ENCODE results near the gene ESPNL. TPM values are rescaled to one million over a fixed set of nuclear protein-coding genes. Genes with fewer than 3 reads are reported as not detected.

Gene ESPNL
- total RNA-seq, 1 experiment from 2014 or later = 0.40 TPM

DNA sequence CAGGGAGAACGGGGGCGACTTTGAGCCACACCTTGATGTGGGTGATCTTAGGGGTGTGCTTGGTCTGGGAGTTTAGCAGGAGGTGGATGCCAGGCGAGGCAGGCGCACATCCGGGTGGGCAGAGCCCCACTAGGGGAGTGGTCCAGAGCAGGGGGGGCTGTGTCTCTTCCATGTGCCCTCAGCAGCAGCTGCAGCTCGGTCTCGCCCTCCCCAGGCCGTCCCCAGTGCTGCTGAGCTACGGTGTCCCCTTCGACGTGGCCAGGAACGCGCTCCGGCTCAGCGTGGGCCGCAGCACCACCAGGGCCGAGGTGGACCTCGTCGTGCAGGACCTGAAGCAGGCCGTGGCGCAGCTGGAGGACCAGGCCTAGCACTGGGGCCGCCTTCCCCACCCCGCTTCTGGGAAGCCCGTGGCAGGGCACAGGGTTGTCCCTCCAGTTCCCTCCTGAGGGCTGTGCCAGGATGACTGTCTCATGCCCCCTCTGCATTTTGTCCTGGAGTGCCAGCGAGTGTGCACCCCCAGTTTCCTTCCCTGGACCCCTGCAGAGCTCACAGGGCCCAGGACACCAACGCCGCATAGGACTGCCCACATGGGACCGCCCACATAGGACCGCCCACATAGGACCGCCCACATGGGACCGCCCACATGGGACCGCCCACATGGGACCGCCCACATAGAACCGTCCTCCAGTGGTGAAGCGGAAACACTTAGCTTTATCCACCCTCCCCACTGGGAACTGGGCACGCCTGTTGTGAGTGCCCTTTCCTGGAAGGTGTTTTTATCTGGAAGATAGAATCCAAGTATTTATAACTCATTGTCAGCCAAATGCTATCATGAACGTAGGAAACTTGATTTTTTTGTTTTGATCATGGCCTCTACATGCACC, 1.9 kb upstream of the ESPNL start:
- peak; percentile 76 for DNase-seq (ENCODE audit: low read depth)

DNA sequence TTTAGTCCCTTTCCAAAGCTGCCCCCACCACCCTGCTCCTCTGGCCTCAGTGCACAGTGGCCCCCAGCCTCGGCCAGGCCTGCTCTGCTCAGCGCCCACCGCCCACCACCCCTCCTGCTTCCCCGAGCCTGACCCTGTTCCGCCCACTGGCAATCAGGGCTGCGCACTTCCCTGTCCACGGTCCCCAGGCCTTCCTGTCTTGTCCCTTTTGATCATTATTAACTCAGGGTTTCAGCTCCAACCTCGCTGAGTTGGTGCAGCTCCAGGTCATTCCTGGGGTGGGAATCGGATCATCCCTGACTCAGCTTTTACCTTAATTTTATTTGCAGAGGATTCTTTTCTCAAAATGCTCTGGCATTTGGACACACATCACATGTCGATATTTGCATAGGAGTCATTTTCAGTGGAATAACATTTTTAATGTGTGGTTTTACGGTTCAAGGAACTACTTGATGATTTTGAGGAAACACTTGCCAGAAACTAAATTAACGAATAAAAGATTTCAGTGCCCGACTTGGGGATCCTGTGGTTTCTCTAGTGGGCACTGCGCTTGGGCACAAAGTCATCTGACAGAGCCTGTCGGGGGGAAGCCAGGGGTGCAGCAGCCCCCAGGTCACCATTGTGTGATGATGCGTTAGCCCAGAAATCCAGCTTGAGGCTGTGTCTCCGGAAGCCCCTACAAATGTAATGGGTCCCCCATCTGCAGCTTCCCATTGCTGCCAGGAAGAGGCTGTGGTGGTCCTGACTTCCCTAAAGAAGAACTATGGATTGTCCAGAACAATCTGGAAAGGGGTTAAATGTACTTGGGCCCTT, 1.0 kb upstream of the ESPNL start:
- no peak for DNase-seq (ENCODE audit: low read depth)

DNA sequence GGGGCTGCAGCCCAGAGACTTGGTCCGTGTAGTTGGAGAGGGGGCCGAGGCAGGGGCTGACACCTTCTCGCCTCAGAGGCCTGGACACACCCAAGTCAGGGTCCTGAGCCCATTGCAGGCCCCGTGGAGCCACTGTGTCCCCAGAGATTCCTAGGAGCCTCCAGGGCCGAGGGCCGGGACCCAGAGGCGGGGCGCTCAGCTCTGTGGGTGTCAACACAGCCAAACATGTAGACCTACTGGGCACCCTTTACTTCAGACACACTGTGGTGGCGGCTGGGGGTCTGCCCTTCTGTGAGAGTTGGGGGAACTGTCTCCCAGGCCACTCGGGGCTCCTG, 459 bp upstream of the ESPNL start:
- no peak for DNase-seq (ENCODE audit: low read depth)

DNA sequence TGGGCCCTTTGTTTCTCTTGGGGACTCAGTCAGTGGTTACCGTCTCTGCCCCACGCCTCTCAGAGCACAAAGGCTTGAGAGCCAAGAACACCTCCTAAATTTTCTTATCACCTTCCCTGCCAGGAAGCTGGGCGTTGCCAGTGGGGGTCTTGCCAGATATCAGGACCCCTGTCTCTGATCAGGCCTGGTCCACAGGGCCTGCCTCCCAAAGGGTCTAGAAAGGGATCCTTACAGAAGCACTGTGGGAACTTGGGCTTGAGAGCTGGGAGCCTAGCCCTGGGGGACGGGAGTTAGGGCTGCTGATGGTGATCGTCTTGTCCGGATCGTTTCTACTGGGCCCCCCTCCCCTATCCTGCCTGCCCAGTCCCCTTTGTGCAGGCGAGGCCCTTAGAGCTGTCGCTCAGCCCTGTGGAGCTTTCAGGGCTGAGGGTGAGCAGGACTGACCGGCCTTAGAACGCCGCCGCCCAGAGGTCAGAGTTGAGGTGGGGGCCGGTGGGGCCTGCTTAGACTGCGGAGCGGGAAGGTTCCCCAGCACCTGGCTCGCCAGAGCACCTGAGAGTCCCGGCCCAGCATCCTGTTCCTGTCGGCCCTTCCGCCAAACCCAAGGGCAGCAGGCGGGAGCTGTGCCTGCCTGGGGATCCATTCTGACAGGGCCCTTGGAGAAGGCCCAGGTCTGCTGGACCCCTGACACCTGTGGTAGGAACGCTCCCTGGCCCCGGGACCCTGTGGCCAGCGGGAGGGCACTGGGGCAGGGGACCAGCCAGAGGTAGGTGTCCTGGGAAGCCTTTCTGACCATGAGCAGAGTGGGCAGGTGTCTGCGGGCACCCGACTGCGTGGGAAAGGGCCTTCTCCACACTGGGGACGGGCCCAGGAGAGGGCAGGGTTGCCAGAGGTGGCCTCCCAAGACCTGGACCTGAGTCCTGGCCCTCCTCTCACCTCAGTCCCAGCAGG, 956 bp downstream of the ESPNL start:
- no peak for DNase-seq (ENCODE audit: low read depth)

DNA sequence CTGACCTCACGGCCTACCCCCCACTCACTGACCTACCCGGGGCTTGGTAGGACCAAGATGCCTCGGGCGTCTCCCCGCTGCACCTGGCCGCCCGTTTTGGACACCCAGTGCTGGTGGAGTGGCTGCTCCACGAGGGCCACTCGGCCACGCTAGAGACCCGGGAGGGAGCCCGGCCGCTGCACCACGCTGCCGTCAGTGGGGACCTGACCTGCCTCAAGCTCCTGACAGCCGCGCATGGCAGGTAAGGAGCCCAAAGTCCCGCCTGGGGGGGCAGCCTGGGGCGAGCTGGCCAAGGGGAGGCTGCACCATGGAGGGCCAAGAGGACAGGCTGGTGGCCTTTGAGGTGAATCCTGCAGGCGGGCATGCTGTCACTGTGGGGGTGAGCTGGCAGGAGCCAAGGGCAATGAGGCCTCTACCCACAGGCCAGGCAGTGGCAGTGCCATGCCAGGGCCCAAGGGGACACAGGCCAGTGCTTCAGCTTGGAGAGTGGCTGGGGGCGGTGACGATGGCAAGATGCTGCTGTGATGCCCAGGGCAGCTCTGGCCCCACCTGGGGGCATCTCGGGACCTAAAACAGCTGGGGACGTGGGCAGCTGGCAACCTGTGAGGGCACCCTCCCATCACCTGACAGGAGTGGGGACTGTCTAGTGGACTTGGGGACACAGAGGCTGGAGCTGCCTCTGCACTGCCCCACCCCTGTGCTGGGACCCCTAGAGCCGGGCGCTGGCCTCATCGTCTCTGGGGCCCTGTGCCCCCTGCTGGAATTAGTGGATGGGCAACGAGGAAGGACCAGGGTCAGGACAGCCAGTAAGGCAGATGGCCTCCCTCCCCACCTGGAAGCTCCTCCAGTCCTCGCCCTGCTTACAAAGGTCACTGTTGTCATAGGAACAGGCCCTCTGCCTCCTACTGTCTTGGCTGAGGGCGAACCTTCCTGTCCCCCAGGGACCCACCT, 2.0 kb downstream of the ESPNL start:
- DNase-seq (ENCODE audit: low read depth) = no peak

DNA sequence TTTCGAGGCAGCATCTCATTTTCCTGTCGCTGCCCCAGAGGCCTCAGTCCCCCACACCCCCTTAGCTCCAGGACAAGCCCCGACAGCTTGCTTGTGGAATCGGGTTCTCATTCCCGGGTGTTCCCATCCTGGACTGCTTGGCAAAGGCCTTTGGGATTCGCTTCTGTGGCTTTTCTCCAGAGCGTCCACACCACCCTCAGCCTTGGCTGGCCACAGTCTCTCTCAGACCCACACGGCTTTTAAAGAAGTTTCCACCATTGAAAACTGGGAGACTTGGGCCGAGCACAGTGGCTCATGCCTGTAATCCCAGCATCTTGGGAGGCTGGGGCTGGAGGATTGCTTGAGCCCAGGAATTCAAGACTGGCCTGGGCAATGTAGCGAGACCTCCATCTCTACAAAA, 2.7 kb downstream of the ESPNL start:
- no peak for DNase-seq (ENCODE audit: low read depth)

DNA sequence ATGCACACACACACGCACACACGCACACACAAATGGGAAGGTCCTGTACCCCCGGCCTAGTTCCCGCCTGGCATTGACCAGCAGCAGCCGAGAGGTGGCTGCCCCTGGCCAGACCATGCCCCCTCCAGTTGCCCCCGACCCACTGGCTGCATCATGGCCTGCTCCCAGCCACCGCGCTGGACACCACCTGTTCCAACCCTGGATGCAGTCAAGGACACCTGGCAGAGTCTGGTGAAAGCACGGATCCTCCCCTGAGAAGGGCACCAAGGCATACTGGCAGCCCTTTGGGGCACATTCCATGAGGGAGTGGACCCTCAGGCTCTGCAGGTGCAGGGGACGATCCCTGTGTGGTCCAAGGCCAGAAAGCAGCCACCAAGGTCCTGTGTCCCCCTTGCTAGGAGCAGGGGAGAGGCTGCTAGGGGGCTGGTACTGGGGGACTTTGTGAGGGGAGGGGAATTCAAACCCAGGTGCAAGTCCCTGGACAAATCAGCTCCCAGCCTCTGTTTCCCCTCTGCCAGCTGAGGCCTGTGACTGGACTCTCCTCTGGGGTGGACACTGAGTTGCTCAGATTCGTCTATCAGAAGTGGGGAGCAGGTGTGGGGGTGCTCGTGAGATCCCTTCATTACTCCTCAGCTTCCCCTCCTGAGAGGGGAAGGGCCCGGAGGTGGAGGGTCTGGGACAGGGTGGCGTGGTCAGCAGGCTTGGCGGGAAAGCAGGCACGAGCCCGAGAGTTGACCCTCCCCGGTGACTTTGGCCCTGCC, 3.5 kb downstream of the ESPNL start:
- DNase-seq (ENCODE audit: low read depth) = no peak

DNA sequence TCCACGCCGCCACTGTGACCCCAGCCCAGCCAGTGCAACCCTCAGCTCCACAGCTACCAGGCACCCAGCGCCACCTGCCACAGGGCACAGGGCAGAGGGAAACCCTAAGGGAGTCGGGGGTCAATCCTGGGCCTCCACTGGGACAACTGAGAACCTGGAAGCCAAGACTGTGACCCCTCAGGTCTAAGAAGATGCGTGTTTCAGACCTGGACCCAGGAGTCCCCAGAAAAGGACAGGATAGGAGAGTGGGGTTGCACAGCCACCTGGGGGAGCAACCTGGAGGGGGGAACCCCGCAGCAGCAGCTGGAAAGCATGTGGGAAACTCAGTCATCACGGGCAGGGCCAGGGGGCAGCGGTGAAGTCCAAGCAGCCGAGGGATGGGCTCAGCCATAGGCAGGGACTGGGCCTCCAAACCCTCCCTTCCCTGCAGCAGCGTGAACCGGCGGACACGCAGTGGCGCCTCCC, 4.1 kb downstream of the ESPNL start:
- no peak for DNase-seq (ENCODE audit: low read depth)

DNA sequence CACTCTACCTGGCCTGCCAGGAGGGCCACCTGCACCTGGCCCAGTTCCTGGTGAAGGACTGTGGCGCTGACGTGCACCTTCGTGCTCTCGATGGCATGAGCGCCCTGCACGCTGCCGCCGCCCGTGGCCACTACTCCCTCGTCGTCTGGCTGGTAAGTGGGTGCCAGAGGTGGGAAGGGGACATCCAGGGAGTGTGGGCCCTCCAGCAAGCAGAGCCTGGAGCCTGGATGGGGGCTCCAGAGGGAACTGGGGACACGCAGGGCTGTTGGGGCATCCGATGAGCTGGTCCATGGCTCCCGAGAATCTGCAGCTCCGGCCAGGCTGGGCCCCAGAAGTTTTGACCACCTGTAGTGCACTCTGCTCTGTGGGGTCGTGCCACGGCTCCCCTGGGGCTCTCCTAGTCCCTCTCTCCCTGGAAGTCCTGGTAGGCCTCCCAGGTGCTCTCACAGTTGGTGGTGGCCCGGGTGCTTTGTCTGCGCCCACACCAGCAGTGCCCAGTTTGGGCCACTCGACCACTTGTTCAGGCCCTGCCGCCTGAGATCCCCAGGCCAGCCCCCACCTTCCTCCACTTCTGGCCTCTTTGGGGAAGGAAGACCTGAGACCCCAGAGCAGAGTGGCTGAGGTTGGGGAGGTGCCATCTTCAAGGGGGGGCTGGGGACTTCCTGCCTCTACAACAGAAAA, 4.7 kb downstream of the ESPNL start:
- DNase-seq (ENCODE audit: low read depth) = no peak

DNA sequence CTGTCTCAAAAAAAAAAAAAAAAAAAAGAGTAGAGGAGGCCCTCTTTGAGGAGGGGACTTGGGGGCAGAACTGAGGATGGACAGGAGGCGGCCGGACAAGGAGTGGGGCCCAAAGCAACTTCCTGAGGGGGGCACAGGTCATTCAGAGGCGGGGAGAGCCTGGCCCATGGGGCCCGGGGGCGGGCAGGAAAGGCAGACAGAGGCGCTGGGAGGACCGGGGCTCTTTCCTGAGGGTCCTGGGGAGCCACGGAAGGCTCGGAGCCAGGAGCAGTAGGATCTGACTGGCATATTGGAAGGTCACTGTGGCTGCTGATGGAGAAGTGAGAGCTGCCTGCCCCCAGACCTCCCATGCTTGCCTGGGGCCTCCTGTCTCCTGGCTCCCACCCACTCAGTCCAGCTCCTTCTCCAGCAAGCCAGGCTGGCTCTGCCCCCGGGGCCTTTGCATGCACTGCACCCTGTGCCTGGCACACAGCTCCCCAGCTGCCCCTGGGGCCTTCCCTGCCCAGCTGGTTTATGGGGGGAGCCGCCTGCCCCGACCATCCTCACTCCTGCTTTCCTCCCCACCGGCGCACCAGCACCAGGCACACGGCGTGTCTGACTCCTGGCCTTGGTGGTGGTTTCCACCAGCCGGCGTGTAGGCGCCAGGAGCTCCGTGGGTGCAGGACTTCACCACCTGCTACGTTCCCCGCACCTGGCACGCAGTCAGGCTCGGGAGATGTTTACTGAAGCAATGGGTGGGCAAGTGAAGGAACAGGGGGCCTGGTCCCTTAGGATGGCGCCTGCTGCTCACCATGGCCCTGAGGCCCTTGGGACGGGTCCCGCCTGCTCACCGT, 5.6 kb downstream of the ESPNL start:
- peak; percentile 2 for DNase-seq (ENCODE audit: low read depth)

DNA sequence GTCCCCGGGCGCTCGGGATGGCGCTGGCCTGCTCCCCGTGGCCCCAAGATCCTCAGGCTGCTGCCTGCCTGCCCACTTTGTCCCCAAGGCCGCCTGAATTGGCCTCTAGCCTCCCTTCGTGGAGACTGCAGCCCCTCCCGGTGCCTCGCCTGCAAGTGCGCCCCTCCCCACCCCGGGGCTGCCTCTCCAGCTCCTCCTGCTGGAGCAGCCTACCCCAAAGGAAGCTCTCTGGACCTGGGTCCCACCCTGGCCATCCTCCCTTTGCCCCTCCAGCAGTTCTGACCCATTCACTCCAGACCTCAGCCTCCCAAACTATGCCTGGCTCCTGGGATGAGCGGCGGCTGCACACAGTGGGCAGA, 6.2 kb downstream of the ESPNL start:
- peak; percentile 1 for DNase-seq (ENCODE audit: low read depth)

DNA sequence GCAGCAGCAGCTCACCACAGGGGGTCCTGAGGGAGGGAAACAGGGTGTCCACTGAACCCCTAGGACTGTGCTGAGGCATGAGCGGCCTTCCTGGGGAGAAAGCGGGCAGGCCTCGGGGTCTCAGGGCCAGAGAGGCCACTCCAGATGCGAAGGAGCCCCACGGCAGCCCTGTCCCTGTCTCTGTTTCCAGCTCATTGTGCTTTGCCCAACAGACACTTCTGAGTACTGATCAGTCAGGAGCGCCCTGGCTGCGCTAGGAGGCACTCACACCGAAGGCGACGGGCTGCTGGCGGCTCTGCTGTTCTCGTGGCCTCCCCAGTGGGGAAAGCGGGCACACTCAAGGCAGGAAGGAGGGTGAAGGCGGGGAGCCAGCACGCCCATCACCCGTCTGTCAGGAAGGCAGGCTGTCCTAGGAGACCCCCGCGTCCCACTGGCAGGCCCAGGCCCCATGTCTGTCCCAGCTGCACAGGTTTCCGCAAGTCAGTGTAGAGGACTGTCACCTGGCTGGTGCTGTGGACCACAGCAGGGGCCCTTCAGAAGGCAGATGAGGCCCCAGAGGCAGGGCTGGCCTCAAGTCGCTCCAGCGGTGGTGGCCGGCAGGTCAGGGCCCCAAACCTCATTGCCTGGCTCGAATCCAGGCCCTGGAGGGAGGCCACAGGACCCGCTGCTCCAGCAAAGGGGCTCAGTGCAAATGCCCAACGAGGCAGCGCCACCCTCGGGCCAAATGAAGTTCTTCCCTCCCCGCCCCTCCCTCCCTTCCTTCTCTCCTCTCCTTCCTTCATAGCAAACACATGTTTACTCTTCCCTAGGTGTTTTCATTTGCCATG, 6.8 kb downstream of the ESPNL start:
- peak; percentile 29 for DNase-seq (ENCODE audit: low read depth)

DNA sequence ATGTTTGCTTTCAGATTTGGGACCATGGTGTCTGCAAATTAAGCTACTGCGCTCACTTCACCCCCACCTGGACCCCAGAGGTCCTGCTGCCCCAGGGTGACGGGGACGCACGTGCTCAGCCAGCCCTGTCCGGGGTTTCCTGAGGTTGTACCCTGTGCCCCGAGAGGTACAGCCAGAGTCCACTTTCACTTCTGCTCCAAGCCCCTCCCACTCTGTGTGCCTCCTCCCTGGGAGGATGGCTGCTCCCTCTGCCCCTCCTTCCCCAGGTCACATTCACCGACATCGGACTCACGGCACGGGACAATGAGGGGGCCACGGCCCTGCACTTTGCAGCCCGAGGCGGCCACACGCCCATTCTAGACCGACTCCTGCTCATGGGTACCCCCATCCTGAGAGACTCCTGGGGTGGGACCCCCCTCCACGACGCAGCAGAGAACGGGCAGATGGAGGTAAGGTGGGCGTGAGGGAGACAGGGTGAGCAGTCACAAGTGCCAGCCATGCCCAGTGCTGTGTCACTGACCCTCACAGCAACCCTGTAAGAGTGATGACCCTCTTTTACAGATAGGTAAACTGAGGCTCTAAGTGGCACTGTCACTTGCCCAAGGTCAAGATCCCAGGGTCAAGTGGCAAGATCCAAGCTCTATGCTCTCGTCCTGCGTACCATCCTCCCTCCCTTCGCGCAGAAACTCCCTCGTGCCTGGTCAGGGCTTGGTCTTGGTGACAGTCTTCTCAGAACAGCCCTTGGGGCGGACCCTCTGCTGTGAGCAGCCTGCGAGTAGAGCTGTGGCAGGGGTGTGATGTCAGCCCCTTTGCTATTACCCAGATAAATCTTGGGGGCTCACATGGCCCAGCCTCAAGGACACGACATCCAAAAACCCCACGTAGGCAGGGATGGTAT, 7.6 kb downstream of the ESPNL start:
- peak; percentile 31 for DNase-seq (ENCODE audit: low read depth)

DNA sequence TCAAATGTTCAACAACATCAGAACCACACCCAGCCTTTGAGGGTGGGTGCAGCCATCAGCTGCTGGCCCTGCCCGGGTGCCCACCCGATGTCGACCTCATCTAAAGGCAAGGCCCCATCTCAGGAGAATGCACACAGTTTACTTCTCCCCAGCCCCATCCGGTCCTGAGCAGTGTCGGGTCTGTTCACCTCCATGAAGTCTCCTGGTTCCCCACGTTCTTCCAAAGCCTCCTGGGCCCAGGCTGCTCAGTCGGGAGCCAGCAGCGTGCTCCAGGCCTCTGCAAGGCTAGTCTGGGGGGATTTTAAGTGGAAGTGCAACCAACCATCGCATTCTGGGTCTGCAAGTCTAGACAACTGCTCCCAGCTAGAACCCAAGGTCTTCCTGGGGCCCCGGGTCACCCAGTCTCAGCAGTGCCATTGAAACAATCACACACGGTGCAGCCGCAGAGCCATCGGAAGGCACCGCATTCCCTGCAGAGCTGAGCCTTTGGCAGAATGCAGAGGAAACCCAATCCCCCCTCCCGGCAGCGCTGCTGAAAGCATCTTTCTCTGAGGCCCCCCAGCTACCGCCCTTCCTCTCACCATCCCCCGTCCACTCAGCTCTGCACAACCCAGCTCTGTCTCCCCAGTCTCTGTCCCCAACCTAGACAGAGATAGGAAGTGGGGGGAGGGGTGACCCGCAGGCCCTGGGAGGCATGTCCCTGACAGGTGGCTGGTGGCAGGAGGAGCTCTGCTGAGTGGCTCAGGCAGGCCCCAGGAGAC, 8.5 kb downstream of the ESPNL start:
- no peak for DNase-seq (ENCODE audit: low read depth)

DNA sequence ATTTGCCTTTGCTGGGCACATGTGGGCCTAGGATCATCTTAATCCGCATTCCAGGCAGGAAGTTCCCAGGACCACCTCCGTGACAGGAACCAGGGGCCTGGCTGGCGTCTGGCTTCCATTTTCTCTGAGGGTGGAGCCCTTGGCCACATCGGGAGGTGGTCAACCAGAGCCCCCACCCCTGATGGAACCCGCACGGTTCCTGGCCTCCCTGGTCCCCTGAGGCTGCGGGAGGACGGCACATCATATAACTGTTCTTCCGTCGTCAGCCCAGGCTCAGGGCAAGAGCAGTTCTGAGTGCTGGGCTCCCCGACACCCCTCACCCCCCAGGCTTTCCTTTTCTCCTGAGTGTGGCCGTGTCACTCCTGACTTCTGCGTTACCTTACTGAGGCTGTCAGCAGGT, 13.5 kb downstream of the ESPNL start:
- no peak for DNase-seq (ENCODE audit: low read depth)

DNA sequence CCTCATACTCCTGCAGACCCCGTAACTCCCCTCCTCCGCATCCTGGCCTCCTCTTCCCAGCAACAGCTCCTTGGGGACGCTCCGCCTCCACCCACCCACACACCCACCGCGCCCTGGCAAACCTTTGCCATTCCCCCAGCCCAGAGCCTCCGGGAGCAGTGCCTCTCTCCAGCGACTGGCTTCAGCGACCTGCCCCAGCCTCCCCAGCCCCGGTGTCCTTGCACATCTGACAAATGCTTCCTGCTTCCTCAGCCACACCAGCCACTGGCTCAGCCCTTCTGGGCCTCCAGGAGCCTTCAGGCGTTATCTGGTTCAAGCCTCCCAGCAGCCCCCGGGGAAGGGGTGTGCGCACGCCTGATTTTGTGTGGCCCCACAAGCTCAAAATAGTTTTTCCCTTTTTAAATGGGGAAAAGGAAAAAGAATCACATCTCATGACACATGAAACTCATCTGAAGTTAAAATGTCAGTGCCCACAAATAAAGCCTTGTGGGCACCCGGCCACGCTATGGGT, 14.2 kb downstream of the ESPNL start:
- no peak for DNase-seq (ENCODE audit: low read depth)

Data from Daoy (cell line).